GM19397 (cell line): ENCODE measurements around the gene CYSTM1.

Experiments used
- ATAC-seq: cut with Tn5 transposase; IDR thresholded peaks from one replicate; pipeline ENCODE4 v1.9.1; 2021; ENCODE audit warnings: mild to moderate bottlenecking, moderate library complexity; ENCODE audit not compliant: unreplicated experiment

CYSTM1 gene

GRCh38 chr5:140287801-140288521, 113.0 kb downstream of the CYSTM1 start:
- ATAC-seq, result no peak

DNA sequence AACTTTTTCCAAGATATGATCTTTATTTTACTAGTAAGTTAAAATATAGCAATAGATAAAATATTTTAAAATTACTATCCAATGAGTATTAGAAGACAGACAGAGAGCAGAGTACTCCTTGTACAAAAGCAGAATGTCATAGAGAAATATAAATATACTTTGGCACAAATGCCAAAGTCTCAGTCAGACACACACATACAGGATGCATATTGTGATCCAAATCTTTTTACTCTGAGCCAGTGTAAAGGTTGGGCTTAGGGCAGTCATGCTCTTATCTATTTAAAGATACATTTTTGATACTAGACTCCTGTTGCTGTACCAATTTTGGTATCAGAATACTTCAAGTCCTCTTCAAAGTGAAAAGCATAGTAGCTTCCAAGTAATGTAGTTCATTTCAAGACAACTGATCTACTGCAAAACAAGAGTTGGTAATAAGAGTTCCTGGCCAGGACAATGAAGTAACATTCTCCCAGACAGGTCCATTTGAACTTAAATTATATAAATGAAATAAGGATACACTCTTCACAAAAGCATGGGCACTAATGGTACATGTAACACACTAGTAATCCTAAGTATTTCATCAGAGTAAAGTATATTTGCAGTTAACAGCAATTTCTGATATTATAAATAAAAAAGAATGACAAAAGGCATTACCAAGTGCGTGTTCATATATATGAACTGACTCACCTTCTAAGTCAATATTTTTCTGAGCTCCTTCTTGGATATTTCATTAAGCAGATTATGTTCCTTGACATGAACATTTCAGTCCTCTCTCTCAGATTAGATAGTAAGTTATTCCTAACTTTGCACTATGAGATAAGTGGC, 117.4 kb downstream of the CYSTM1 start:
- ATAC-seq, result no peak
